Epithelial cell of proximal tubule (primary cell): ENCODE data around the gene GGACT. TPM values are rescaled to one million over a fixed set of nuclear protein-coding genes. Genes with fewer than 3 reads are reported as not detected.
"Not testable (repeated sequence)": the region's sequence is repeated elsewhere in the genome, so short reads cannot be mapped to it uniquely, and the experiment has no call there.

Source experiments
- DNase-seq: peaks from one replicate; pipeline ENCODE4 v3.0.0-alpha.2; 2011; ENCODE audit warnings: low read depth
- H3K4me3 ChIP-seq: 2 replicates; pipeline ENCODE4 v1.5.1; 2011; ENCODE audit warnings: low read depth, mild to moderate bottlenecking, low read length
- CTCF ChIP-seq: conservative IDR thresholded peaks from 2 replicates; pipeline ENCODE4 v1.5.1; 2012; ENCODE audit warnings: low read depth, mild to moderate bottlenecking, low read length
- total RNA-seq: library from RNA; depleted of rRNA; stranded (reverse); fragments of >200 nt; gene quantifications from 2 replicates; pipeline ENCODE4 v1.2.3, GENCODE V29; 2015

GGACT gene
- total RNA-seq, 1 donor from 2014 or later: 5.2 TPM

- no peak overlapping the region for H3K4me3 ChIP-seq
- TF ChIP-seq CTCF: no peak
- no peak for DNase-seq
Measured at GRCh38 chr13:100589178-100589725, 663 bp upstream of the GGACT start.

GRCh38 chr13:100584896-100585295, 3.7 kb downstream of the GGACT start:
- no peak overlapping the region for H3K4me3 ChIP-seq
- no peak for TF ChIP-seq CTCF
- DNase-seq: no peak

GRCh38 chr13:100581504-100581903, 7.1 kb downstream of the GGACT start:
- no peak overlapping the region for H3K4me3 ChIP-seq
- no peak for TF ChIP-seq CTCF
- DNase-seq: no peak

- no peak overlapping the region for H3K4me3 ChIP-seq
- no peak for DNase-seq
- no peak for TF ChIP-seq CTCF
Measured at GRCh38 chr13:100581030-100581429, 7.6 kb downstream of the GGACT start.

GRCh38 chr13:100580045-100580444, 8.5 kb downstream of the GGACT start:
- no peak for DNase-seq
- TF ChIP-seq CTCF: no peak
- no peak overlapping the region for H3K4me3 ChIP-seq

GRCh38 chr13:100577239-100577638, 11.3 kb downstream of the GGACT start:
- not testable (repeated sequence) for H3K4me3 ChIP-seq

GRCh38 chr13:100573121-100573520, 15.5 kb downstream of the GGACT start:
- DNase-seq: peak; percentile 25
- H3K4me3 ChIP-seq: no peak overlapping the region
- TF ChIP-seq CTCF: peak; percentile 81

More at GRCh38 chr13:100577239-100577638, 11.3 kb downstream of the GGACT start:
- not testable (repeated sequence) for DNase-seq
